ENCODE data around the gene ITSN1.

The ITSN1 gene

DNA sequence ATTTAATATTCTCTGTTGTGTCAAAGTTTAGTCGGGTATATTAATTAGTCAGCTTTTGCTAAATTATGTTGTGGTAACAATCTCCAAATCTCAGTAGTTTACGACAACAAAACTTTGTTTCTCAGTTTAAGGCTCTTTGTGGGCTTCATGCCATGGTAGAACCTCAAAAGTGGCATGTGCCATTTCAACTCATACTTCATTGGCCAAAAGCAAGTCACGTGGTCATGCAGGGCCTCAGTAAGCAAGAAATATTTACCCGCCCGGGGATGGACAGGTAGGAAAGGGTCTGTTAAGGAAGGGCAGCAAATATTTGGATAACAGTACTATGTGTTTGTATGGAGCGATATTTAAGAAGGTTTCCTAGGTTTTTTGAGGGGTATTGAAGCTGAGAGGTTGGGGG lies 38.6 kb downstream of the ITSN1 start:
- DNase-seq (ENCODE audit: low read depth): no peak
- H3K4me3 ChIP-seq (ENCODE audit: low read length): no peak overlapping the region
- TF ChIP-seq, protein P1, sequence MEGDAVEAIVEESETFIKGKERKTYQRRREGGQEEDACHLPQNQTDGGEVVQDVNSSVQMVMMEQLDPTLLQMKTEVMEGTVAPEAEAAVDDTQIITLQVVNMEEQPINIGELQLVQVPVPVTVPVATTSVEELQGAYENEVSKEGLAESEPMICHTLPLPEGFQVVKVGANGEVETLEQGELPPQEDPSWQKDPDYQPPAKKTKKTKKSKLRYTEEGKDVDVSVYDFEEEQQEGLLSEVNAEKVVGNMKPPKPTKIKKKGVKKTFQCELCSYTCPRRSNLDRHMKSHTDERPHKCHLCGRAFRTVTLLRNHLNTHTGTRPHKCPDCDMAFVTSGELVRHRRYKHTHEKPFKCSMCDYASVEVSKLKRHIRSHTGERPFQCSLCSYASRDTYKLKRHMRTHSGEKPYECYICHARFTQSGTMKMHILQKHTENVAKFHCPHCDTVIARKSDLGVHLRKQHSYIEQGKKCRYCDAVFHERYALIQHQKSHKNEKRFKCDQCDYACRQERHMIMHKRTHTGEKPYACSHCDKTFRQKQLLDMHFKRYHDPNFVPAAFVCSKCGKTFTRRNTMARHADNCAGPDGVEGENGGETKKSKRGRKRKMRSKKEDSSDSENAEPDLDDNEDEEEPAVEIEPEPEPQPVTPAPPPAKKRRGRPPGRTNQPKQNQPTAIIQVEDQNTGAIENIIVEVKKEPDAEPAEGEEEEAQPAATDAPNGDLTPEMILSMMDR (conservative IDR thresholded peaks at IDR 0.05; ENCODE audit: low read depth, low read length): no peak

DNA sequence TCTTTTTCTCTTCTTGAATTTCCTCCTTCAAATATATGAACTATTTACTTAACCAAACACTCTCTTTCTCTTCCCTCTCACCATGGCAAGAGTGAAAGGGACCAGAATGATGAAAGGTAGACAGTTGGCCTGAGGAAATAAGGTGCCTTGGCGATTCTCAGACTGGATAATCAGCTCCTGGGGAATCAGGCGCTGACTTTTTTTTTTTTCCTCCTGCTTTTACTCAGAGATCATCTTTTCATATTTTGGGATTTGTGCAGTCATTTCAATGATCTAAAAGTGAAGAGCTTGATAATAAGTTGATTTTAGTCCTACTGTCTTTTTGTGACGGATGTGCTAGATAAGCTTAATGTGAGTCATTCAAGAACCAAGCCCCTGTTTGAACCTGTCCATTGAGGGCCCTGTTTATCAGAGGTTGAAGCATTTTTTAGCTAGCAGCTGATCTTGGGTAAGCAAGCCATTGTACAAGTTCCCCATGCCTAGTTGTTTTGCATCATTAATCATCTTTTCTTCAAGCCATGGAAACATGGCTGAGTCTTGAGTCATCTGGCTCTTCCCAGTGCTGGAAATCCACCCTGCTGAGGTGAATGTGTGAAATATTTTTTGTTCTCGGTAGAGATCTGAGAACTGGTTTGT lies 40.8 kb downstream of the ITSN1 start:
- TF ChIP-seq, protein P1 (conservative IDR thresholded peaks at IDR 0.05; ENCODE audit: low read depth, low read length): no peak
- peak; percentile 78 for DNase-seq (ENCODE audit: low read depth)
- H3K4me3 ChIP-seq (ENCODE audit: low read length): no peak overlapping the region

DNA sequence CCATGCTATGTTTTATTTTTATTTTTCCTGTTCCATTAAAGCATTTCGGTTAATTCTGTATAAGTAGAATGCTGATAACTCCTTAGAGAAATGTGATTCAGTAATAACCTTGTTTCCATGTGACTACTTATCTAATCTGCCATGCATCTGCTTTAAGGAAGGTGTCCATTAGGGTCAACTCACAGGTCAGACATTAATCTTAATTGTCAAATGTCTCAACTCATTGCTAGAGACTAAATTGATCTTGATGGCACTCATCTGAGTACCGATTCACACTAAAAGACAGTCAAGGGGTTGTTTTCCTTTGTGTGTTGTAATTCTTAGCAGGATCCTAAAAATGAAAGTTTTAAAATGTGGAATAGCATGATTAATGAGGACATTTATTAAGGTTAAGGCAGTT lies 41.8 kb downstream of the ITSN1 start:
- TF ChIP-seq, protein P1 (conservative IDR thresholded peaks at IDR 0.05; ENCODE audit: low read depth, low read length): no peak
- H3K4me3 ChIP-seq (ENCODE audit: low read length): no peak overlapping the region

DNA sequence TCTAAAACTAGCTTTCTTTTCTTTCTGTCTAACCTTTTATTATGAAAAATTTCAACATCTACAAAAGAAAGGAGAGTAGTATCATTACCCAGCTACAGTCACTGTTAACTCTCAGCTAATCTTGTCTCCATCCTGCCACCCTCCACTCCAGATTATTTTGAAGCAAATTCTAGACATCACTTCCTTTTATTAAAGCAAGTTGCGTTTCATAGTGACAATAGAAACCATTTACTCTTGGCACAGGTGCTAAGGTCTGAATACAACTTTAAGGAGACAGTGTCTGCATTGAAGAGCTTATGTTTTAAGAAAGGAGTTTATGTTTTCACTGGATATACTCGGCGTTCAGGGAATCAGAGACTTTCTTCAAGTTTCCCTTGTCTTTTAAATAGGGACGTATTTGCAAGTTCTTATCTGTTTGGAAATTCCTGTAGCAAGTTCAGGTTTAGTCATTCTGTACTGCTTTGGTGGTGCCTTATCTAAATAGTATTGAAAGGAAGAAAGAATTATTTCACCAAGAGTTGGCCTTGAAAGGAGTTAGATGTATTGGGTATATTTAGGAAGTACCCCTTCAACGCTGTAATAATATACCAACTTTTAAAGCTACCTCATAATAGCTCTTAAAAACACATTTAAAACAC lies 42.7 kb downstream of the ITSN1 start:
- no peak overlapping the region for H3K4me3 ChIP-seq (ENCODE audit: low read length)
- TF ChIP-seq, protein P1 (conservative IDR thresholded peaks at IDR 0.05; ENCODE audit: low read depth, low read length): no peak
- DNase-seq (ENCODE audit: low read depth): no peak

More for the DNA sequence above, 41.8 kb downstream of the ITSN1 start:
- no peak for DNase-seq (ENCODE audit: low read depth)

DNA sequence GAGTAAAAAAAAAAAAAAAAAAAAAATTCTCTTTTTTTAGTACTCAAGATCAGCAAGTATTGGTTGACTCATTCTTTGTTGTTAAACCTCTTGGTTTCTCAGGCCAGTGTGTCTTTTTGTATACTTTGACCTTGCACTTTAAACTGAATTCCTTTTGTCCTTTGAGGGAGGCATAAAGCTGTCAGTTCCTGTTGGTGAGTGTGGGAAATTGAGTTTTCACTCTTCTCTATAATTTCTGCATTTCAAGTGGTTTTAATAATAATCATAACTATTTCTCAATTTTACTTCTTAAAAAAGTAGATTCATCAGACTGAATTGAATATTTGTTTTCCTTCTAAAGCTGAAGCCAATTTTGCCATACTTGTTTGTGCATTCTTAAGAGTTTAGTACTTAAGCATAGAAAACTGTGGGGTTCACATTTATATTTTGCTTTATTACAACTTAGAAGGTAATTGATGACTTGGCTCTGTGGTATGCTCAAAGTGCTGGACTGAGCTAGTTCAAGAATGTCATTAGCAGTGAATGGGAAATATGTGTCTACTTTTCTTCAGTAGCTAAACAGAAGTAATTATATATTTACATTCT lies 43.4 kb downstream of the ITSN1 start:
- no peak overlapping the region for H3K4me3 ChIP-seq (ENCODE audit: low read length)
- peak; percentile 77 for DNase-seq (ENCODE audit: low read depth)
- TF ChIP-seq, protein P1 (conservative IDR thresholded peaks at IDR 0.05; ENCODE audit: low read depth, low read length): no peak

DNA sequence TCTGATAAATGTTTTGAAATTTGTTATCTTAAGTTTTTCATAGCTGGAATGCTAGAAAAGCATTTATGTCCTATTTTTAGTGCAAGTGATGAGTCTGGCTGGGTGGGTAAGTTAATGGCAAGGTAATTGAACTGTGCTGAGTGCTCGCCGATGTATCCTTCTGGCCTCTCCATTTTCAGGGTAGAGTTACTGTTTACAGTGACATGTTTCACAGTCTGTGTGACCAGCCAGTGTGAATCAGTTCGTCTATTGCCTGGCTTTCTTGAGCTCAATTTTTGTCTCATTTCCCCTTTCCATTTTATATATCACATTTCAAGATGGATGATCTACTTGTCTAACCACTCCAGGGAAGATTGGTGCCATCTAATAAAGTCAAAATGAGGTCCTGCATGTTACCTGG lies 44.1 kb downstream of the ITSN1 start:
- H3K4me3 ChIP-seq (ENCODE audit: low read length): no peak overlapping the region
- no peak for DNase-seq (ENCODE audit: low read depth)
- TF ChIP-seq, protein P1 (conservative IDR thresholded peaks at IDR 0.05; ENCODE audit: low read depth, low read length): no peak

DNA sequence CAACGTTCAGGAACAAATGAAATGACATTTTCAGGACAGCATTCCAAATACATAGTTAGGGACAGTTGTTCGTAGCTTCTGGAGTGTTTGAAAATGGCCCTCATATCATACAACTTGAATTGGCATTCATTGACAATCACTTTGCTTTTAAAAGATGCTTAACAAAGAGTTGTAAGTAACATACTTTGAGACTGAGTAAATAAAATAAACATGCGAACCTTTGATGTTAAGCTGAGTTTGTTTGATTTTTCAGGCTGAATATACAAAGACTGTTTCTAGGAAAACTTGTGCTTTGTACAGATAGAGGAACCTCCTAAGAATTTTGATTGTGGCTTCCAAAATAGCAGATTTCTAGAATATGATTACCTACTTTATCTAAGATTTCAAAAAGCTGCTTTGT lies 45.3 kb downstream of the ITSN1 start:
- no peak overlapping the region for H3K4me3 ChIP-seq (ENCODE audit: low read length)
- TF ChIP-seq, protein P1 (conservative IDR thresholded peaks at IDR 0.05; ENCODE audit: low read depth, low read length): no peak
- DNase-seq (ENCODE audit: low read depth): no peak

Measured in retinal pigment epithelial cell (primary cell).